Hematopoietic multipotent progenitor cell treated with erythropoietin and hydrocortisone succinate and interleukin-3 and kit ligand, for 15 days (in vitro differentiated cells): ENCODE results near the gene ZNF761.
"Not testable (repeated sequence)": the region's sequence is repeated elsewhere in the genome, so short reads cannot be mapped to it uniquely, and the experiment has no call there.

ENCODE experiments used
- DNase-seq: peaks from one replicate; pipeline ENCODE4 v3.0.0-alpha.2; 2015; ENCODE audit warnings: low spot score

Gene ZNF761

DNA sequence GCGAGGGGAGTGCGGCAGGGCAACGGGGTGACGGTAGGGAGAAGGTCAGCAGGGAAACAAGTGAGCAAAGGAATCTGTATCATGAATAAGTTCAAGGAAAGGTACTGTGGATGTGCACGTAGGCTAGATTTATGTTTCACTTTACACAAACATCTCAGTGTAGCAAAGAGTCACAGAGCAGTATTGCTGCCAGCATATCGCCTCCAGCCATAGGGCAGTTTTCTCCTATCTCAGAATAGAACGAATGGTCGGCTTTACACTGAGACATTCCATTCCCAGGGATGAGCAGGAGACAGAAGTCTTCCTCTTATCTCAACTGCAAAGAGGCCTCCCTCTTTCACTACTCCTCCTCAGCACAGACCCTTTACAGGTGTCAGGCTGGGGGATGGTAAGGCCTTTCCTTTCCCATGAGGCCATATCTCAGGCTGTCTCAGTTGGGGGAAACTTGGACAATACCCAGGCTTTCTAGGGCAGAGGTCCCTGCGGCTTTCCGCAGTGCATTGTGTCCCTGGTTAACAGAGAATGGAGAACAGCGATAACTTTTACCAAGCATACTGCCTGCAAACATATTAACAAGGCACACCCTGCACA, 28.4 kb downstream of the ZNF761 start:
- DNase-seq = not testable (repeated sequence)

GRCh38 chr19:53461866-53462265, 30.1 kb downstream of the ZNF761 start:
- DNase-seq = no peak

GRCh38 chr19:53462861-53463260, 31.1 kb downstream of the ZNF761 start:
- no peak for DNase-seq

DNA sequence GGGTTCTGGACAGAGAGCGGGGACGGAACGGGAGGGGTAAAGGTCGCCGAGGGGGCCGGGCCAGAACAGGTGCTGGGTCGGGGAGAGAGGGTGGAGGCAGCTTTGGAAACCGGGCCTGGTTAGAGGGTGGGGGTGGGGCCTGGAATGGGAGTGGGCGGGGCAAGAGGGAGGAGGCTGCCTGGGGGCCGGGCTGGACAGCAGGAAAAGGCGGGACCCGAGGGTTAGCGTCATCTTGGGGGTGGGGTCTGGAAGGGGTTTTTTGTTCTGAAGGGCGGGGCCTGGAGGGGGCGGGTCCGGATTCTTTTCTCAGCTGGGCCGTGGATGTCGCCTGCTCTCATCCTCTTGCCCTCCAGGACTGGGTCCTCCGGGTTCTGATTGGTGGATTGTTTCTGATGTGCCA, 31.5 kb downstream of the ZNF761 start:
- DNase-seq = no peak

GRCh38 chr19:53466726-53467484, 35.1 kb downstream of the ZNF761 start:
- no peak for DNase-seq

DNA sequence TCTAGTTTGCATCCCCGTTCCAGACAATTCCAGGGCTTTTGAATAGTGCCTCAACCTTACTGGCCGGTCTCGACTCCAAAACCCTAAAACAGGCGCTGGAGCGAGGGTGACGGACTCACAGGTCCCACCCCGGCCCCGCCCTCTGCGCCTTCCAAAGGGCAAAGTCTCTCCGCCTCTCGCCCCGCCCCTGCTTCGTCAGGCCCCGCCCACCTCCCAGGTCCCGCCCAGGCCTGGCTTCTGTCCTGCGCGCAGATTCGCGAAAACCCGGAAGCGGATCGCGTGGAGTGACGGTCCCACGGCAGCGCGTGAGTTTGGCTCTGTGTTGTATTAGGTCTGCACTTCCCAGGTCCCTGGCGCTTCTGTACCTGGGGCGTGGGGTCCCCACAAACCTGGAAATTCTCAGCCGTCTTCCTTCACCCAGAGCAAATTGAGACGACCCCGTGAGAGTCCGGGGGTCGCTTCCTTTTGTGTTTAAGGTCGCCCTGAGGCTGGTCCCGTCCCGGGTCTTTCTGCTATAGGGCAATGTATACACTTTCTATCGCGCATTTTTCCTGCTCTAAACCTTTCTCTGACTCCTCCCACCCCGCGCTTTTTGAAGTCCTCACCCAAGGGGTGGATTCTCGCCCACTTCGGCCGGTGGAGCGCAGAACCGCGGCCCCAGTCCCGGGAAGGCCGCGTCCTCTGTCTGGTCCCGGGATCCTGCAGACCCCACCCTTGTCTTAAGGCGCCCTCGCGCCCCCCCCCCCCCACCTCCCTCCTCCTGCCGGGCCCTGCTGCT, 35.9 kb downstream of the ZNF761 start, which contains the start of gene ZNF813:
ZNF813 (plus strand) TSS at position 249 of the 778 bp plus-strand sequence. CDS start 16,090 bp downstream, outside the sequence.
- peak; percentile 88 for DNase-seq

DNA sequence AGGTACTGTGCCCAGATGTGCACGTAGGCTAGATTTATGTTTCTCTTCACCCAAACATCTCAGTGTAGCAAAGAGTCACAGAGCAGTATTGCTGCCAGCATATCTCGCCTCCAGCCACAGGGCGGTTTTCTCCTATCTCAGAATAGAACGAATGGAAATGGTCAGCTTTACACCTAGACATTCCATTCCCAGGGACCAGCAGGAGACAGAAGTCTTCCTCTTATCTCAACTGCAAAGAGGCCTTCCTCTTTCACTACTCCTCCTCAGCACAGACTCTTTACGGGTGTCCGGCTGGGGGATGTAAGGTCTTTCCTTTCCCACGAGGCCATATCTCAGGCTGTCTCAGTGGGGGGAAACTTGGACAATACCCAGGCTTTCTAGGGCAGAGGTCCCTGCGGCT, 36.8 kb downstream of the ZNF761 start:
- DNase-seq = not testable (repeated sequence)

GRCh38 chr19:53471916-53472315, 40.1 kb downstream of the ZNF761 start:
- DNase-seq = no peak

DNA sequence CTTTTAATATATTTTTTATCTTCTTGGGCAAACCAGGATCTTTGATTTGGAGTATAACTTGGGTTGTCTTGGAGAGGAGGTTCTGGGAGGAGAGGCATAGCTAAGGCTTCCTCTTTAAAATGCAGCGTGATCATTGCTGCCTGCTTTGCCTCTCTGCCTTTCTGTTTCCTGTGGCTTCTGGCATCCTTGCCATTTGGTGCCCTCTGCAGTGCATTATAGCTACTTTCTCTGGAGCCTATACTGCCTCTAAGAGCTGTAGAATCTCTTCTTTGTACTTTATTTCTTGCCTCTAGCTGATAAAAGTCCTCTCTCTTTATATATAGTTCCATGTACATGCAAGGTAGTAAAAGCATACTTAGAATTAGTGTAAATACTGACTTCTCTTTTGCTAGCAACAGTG, 43.0 kb downstream of the ZNF761 start:
- DNase-seq = not testable (repeated sequence)

DNA sequence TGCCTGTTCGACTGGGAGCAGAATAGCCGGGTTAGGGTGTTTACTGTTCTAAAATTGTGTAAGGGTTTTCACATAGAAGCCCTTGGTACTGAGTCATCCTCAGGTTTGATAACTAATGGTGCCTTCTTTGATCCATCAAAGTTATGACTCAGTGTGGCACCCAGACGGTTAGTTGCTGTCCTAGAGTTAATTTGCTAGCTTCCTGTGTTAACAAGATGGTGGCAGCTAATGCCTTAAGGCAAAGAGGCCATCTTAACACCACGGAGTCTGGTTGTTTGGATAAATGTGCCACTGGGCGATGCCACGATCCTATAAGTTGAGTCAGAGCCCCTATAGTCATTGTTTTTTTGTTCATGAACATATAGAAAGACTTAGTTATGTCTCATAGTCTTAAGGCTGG, 43.7 kb downstream of the ZNF761 start:
- DNase-seq = not testable (repeated sequence)

DNA sequence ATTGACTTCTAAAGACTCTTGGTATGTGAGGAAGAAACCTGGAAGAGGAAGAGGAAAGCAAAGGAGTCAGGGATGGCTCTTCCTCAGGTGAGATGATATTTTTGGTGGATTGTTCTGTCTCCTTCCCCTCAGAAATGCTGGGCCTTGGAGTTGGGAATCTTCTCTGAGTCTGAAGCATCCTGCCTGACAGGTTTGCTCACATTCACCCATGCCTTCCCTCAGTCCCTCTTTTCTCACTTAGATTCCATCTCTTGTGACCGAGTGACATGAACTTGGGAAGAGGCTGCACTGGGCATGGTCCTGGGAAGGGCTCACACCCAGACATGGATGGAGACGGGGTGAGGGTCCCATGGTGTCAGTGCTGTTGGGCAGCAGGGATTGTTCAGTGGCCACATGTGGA, 52.0 kb downstream of the ZNF761 start:
- not testable (repeated sequence) for DNase-seq

DNA sequence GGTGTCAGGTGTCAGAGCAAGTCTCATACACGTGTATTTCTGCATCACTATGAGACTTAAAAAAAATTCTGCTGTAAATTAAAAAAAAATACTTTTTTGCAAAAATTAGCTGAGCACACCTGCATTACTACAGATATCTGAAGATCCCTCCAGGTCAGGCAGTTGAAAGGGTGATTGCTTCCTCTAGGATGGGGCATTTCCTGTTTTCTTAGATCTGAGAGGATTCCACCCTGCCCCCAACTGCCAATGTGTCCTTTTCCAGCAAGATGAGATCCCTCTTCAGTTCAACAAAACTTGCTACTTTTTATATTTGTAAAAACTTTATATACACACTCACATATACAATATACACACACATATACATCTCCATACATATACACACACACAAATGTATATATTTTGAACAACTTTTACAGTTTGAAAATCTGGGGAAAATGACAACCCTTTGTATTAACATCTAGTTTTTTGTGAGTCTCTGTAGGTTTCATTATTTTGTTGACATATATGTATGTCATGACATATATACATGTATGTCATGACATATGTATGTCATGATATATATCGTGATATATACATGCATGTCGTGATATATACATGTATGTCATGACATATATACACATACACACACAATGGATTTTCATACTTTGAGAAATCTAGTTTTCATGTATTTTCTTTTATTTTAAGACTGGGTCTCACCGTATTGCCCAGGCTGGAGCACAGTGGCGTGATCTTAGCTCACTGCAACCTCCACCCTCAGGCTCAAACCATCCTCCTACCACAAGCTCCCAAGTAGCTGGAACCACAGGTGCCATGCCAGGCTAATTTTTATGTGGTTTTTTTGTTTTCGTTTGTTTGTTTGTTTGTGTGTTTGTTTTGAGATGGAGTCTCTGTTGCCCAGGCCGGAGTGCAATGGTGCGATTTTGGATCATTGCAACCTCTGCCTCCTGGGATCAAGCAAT, 53.5 kb downstream of the ZNF761 start:
- DNase-seq = no peak

GRCh38 chr19:53492153-53492552, 60.4 kb downstream of the ZNF761 start:
- no peak for DNase-seq

GRCh38 chr19:53497311-53498023, 65.7 kb downstream of the ZNF761 start:
- DNase-seq = not testable (repeated sequence)

GRCh38 chr19:53498024-53498395, 66.2 kb downstream of the ZNF761 start:
- DNase-seq = not testable (repeated sequence)

- not testable (repeated sequence) for DNase-seq
These were observed 71.4 kb downstream of the ZNF761 start for GRCh38 chr19:53503151-53503550.

GRCh38 chr19:53503671-53504364, 72.0 kb downstream of the ZNF761 start:
- not testable (repeated sequence) for DNase-seq

DNA sequence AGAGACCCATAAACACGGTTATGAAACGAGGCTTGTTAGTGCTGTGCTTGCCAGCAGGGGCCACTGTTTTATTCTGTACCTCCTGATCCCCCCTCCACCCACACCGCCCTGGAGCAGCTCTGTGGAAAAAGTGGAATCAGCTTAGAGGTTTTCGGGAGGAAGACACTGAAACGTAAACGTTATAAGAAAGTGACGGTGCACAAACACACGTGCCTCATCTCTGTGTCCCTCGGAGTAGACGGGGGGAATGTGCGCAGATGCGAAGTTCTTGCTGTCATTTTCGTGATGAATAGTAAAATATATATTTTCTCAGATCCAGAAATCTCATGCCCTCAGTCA, 72.5 kb downstream of the ZNF761 start:
- not testable (repeated sequence) for DNase-seq

- DNase-seq = no peak
These were observed 73.1 kb downstream of the ZNF761 start for GRCh38 chr19:53504885-53505284.

- DNase-seq = no peak
These were observed 74.9 kb downstream of the ZNF761 start for GRCh38 chr19:53506728-53507127.
